Activated CD8-positive, alpha-beta T cell treated with anti-CD3 and anti-CD28 coated beads for 36 hours (primary cell): ENCODE results near the gene VWA7. TPM values are rescaled to one million over a fixed set of nuclear protein-coding genes. Genes with fewer than 3 reads are reported as not detected.

Experiments used
- ATAC-seq: fragments of 200-7000 bp; cut with Tn5 transposase; one replicate; pipeline ENCODE4 v1.10.0; 2021; ENCODE audit warnings: mild to moderate bottlenecking, moderate library complexity
- CTCF ChIA-PET: fragments of 350-600 bp; sonication (Branson Sonifier 250); formaldehyde crosslinking; loops from one replicate; lab custom pipeline; 2021; ENCODE audit warnings: antibody characterized with exemption; lab: Charles Lee
- POLR2A ChIA-PET: fragments of 350-600 bp; sonication (Branson Sonifier 250); formaldehyde crosslinking; loops from one replicate; lab custom pipeline; 2021; ENCODE audit warnings: antibody characterized with exemption; lab: Charles Lee
- DNase-seq: peaks from one replicate; pipeline ENCODE4 v3.0.0-alpha.2; 2020
- H3K27ac Mint-ChIP-seq: one replicate; pipeline ENCODE4 v1.8.0; 2021; ENCODE audit warnings: mild to moderate bottlenecking, mixed read lengths
- H3K27me3 Mint-ChIP-seq: one replicate; pipeline ENCODE4 v1.8.0; 2021; ENCODE audit warnings: mixed read lengths
- H3K36me3 Mint-ChIP-seq: one replicate; pipeline ENCODE4 v1.8.0; 2021; ENCODE audit warnings: low read depth, mixed read lengths
- H3K4me1 Mint-ChIP-seq: one replicate; pipeline ENCODE4 v1.8.0; 2021; ENCODE audit warnings: low read depth, mixed read lengths
- H3K4me3 Mint-ChIP-seq: one replicate; pipeline ENCODE4 v1.8.0; 2021; ENCODE audit warnings: mild to moderate bottlenecking, moderate library complexity, mixed read lengths
- H3K9me3 Mint-ChIP-seq: one replicate; pipeline ENCODE4 v1.8.0; 2021; ENCODE audit warnings: mixed read lengths
- CTCF ChIP-seq: fragments of 200-600 bp; IDR thresholded peaks from one replicate; pipeline ENCODE4 v1.8.0; 2022; ENCODE audit warnings: antibody characterized with exemption, mild to moderate bottlenecking
- intact Hi-C: fragments of 100-400 bp; cut with micrococcal nuclease; formaldehyde crosslinking; loops from one replicate; pipeline ENCODE4 v1.10.0; 2022
- total RNA-seq, 2 experiments: library from RNA; stranded (reverse); gene quantifications; one replicate each; pipeline ENCODE4 v1.2.3, GENCODE V29; 2021

Gene VWA7
- total RNA-seq, 2 experiments from 2014 or later = 1.6 TPM

GRCh38 chr6:31797588-31797987, 20.5 kb upstream of the VWA7 start:
- Mint-ChIP-seq H3K36me3 (peaks cover 33% of the 10 kb centered on the region), H3K27me3 (no peaks in the 10 kb centered on the region), H3K9me3 (no peaks in the 10 kb centered on the region), H3K27ac (peak overlapping the region; percentile 81), H3K4me3 (no peak overlapping the region), H3K4me1 (peaks cover 33% of the 10 kb centered on the region)
- CTCF ChIA-PET = interaction anchor here (2.0 to 3.1 kb wide), 3 partner anchors 9 to 60 kb away, joined by 5 to 28 read pairs (median 9); partner anchors contain the start of gene LSM2
- intact Hi-C loops = no loop called here
- POLR2A ChIA-PET = interaction anchor here (1.4 to 3.7 kb wide), 2 partner anchors 60 to 93 kb away, joined by 4 to 24 read pairs; partner anchors contain the start of genes CLIC1 and MSH5
- ATAC-seq = peak; percentile 21
- no peak for TF ChIP-seq CTCF
- peak; percentile 64 for DNase-seq

- Mint-ChIP-seq H3K4me1 (peaks cover 38% of the 10 kb centered on the region), H3K27ac (peak overlapping the region; percentile 81), H3K9me3 (no peaks in the 10 kb centered on the region), H3K4me3 (no peak overlapping the region), H3K27me3 (no peaks in the 10 kb centered on the region), H3K36me3 (peaks cover 38% of the 10 kb centered on the region)
- ChIA-PET POLR2A (interaction anchor here (1.5 to 3.7 kb wide), 3 partner anchors 39 to 132 kb away, joined by 7 to 24 read pairs (median 12); partner anchors contain the start of genes CLIC1, CSNK2B, GPANK1 and MSH5), CTCF (interaction anchor here (1.1 to 3.1 kb wide), 6 partner anchors 9 to 33 kb away, joined by 3 to 28 read pairs (median 6); partner anchors contain the start of gene LSM2)
- DNase-seq = no peak
- no peak for TF ChIP-seq CTCF
- intact Hi-C loops = no loop called here
- ATAC-seq = no peak
Observed at GRCh38 chr6:31796993-31797385, 19.9 kb upstream of the VWA7 start.

GRCh38 chr6:31795616-31796298, 18.6 kb upstream of the VWA7 start, which contains the start of gene VARS1:
VARS1 (minus strand) TSS chr6:31795752; CDS start chr6:31795217, 535 bp downstream.
- DNase-seq = peak; percentile 86
- Mint-ChIP-seq H3K27me3 (no peaks in the 10 kb centered on the region), H3K4me1 (peaks cover 39% of the 10 kb centered on the region), H3K4me3 (peak within 1 kb of the TSS; percentile 92), H3K27ac (peak within 1 kb of the TSS; percentile 97), H3K36me3 (peaks cover 41% of the 10 kb centered on the region), H3K9me3 (no peaks in the 10 kb centered on the region)
- ChIA-PET CTCF (interaction anchor here (0.9 to 3.1 kb wide), 14 partner anchors 10 to 93 kb away, joined by 3 to 28 read pairs (median 5); partner anchors contain the start of genes ABHD16A, DDAH2, HSPA1A and HSPA1L), POLR2A (interaction anchor here (0.7 to 3.7 kb wide), 13 partner anchors 10 to 208 kb away, joined by 3 to 24 read pairs (median 5); partner anchors contain the start of genes CLIC1, CSNK2B, GPANK1 and HSPA1B)
- peak; percentile 92 for ATAC-seq
- intact Hi-C loops = no loop called here
- TF ChIP-seq CTCF = peak; percentile 78

- H3K27ac Mint-ChIP-seq = peak overlapping the region; percentile 97
- no peak for TF ChIP-seq CTCF
- ChIA-PET POLR2A (interaction anchor here (0.7 to 3.7 kb wide), 12 partner anchors 10 to 70 kb away, joined by 3 to 24 read pairs (median 4); partner anchors contain the start of genes CLIC1, HSPA1B, LSM2 and MSH5), CTCF (interaction anchor here (1.0 to 3.1 kb wide), 9 partner anchors 9 to 92 kb away, joined by 3 to 28 read pairs (median 6); partner anchors contain the start of genes ABHD16A, DDAH2, LSM2 and LY6G6F)
- H3K36me3 Mint-ChIP-seq = peaks cover 44% of the 10 kb centered on the region
- H3K4me3 Mint-ChIP-seq = peak overlapping the region; percentile 92
- H3K9me3 Mint-ChIP-seq = no peaks in the 10 kb centered on the region
- ATAC-seq (peak; percentile 24), DNase-seq (no peak)
- H3K4me1 Mint-ChIP-seq = peaks cover 42% of the 10 kb centered on the region
- intact Hi-C loops = no loop called here
- no peaks in the 10 kb centered on the region for H3K27me3 Mint-ChIP-seq
Observed at GRCh38 chr6:31794866-31795615, 17.9 kb upstream of the VWA7 start.
